HFFc6 (cell line): ENCODE results near the gene PMM2. TPM values are rescaled to one million over a fixed set of nuclear protein-coding genes. Genes with fewer than 3 reads are reported as not detected.

Experiments used
- DNase-seq: peaks from one replicate; pipeline ENCODE4 v3.0.0-alpha.2; 2018
- H3K27ac Mint-ChIP-seq: 2 replicates; pipeline ENCODE4 v1.8.0; 2020; ENCODE audit warnings: mild to moderate bottlenecking, mixed read lengths
- H3K27me3 Mint-ChIP-seq: 2 replicates; pipeline ENCODE4 v1.8.0; 2021; ENCODE audit warnings: mild to moderate bottlenecking, moderate library complexity, mixed read lengths; ENCODE audit not compliant: insufficient read depth
- H3K36me3 Mint-ChIP-seq: 2 replicates; pipeline ENCODE4 v1.8.0; 2021; ENCODE audit warnings: low read depth, mixed read lengths
- H3K4me1 Mint-ChIP-seq: 2 replicates; pipeline ENCODE4 v1.8.0; 2020; ENCODE audit warnings: low read depth, mixed read lengths
- H3K4me3 Mint-ChIP-seq: 2 replicates; pipeline ENCODE4 v1.8.0; 2020; ENCODE audit warnings: mild to moderate bottlenecking, moderate library complexity, mixed read lengths
- H3K9me3 Mint-ChIP-seq: 2 replicates; pipeline ENCODE4 v1.8.0; 2020; ENCODE audit warnings: mild to moderate bottlenecking, mixed read lengths
- CTCF ChIP-seq: fragments of 200-600 bp; sonication (generic); IDR thresholded peaks from 2 replicates; pipeline ENCODE4 v1.5.0; 2021; ENCODE audit warnings: antibody characterized with exemption, mild to moderate bottlenecking
- total RNA-seq, 6 experiments: library from RNA; stranded (reverse); fragmentation: NEBNext Ultra II Directional; extraction: Animal tissue kit (Norgen Biotek cat#: 25700); gene quantifications; 2 replicates in 1 of 6; 3 replicates in 5 of 6; pipeline ENCODE4 v1.2.3, GENCODE V29; 2021

The PMM2 gene
- total RNA-seq, 6 experiments from 2014 or later = 38.9 to 48.5 (median 44.3) TPM

GRCh38 chr16:8858994-8859912 lies 61.6 kb downstream of the PMM2 start:
- peak overlapping the region; percentile 36; the same call in 1 of the 2 replicates for H3K27ac Mint-ChIP-seq
- no peaks in the 10 kb centered on the region for H3K9me3 Mint-ChIP-seq
- peaks cover 30% of the 10 kb centered on the region for H3K36me3 Mint-ChIP-seq
- H3K4me3 Mint-ChIP-seq = no peak overlapping the region
- DNase-seq = no peak
- H3K4me1 Mint-ChIP-seq = peaks cover 30% of the 10 kb centered on the region
- peaks cover 21% of the 10 kb centered on the region for H3K27me3 Mint-ChIP-seq
- no peak for TF ChIP-seq CTCF

- peaks cover 23% of the 10 kb centered on the region for H3K27me3 Mint-ChIP-seq
- peak overlapping the region; percentile 45; the same call in 1 of the 2 replicates for H3K27ac Mint-ChIP-seq
- peaks cover 24% of the 10 kb centered on the region for H3K36me3 Mint-ChIP-seq
- H3K4me3 Mint-ChIP-seq = no peak overlapping the region
- no peak for DNase-seq
- peaks cover 39% of the 10 kb centered on the region for H3K4me1 Mint-ChIP-seq
- no peaks in the 10 kb centered on the region for H3K9me3 Mint-ChIP-seq
- TF ChIP-seq CTCF = no peak
These were observed 62.6 kb downstream of the PMM2 start for GRCh38 chr16:8859913-8860881.

GRCh38 chr16:8861563-8862308 lies 64.1 kb downstream of the PMM2 start:
- H3K27me3 Mint-ChIP-seq = peaks cover 20% of the 10 kb centered on the region
- DNase-seq = no peak
- no peak overlapping the region for H3K4me3 Mint-ChIP-seq
- H3K4me1 Mint-ChIP-seq = peaks cover 53% of the 10 kb centered on the region
- no peak overlapping the region for H3K27ac Mint-ChIP-seq
- no peak for TF ChIP-seq CTCF
- no peaks in the 10 kb centered on the region for H3K9me3 Mint-ChIP-seq
- H3K36me3 Mint-ChIP-seq = peaks cover 13% of the 10 kb centered on the region

GRCh38 chr16:8862309-8863130 lies 64.9 kb downstream of the PMM2 start:
- DNase-seq = no peak
- peaks cover 10% of the 10 kb centered on the region for H3K36me3 Mint-ChIP-seq
- TF ChIP-seq CTCF = no peak
- H3K9me3 Mint-ChIP-seq = no peaks in the 10 kb centered on the region
- H3K4me1 Mint-ChIP-seq = peaks cover 60% of the 10 kb centered on the region
- H3K27ac Mint-ChIP-seq = peak overlapping the region; percentile 42; the same call in 1 of the 2 replicates
- no peak overlapping the region for H3K4me3 Mint-ChIP-seq
- peaks cover 20% of the 10 kb centered on the region for H3K27me3 Mint-ChIP-seq
